Measurements from ENCODE around the gene PTGER4.
"Not testable (repeated sequence)": the region's sequence is repeated elsewhere in the genome, so short reads cannot be mapped to it uniquely, and the experiment has no call there.

The PTGER4 gene

DNA sequence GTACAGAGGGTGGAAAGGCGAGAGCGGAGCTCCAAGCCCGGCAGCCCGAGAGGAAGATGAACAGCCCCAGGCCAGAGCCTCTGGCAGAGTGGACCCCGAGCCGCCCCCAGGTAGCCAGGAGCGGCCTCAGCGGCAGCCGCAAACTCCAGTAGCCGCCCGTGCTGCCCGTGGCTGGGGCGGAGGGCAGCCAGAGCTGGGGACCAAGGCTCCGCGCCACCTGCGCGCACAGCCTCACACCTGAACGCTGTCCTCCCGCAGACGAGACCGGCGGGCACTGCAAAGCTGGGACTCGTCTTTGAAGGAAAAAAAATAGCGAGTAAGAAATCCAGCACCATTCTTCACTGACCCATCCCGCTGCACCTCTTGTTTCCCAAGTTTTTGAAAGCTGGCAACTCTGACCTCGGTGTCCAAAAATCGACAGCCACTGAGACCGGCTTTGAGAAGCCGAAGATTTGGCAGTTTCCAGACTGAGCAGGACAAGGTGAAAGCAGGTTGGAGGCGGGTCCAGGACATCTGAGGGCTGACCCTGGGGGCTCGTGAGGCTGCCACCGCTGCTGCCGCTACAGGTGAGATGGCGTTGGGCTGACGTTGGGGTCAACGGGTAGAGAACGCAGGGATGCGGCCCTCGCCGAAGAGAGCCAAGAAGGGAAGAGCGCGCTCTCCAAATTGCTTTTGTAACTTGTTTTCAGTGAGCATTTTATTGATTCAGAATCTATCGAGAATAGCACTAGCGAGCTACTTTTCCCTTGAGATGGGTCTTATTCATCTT lies at the start of gene PTGER4:
Gene PTGER4, plus strand, starts transcription at position 3 of the 769 bp plus-strand sequence. CDS start 1,079 bp downstream, outside the sequence.
- no peak for DNase-seq (ENCODE audit: low spot score)
- FAIRE-seq, result no peak

- no peak for DNase-seq (ENCODE audit: low spot score)
- no peak for FAIRE-seq
These were observed 49.6 kb upstream of the PTGER4 start for GRCh38 chr5:40630126-40630525.

DNA sequence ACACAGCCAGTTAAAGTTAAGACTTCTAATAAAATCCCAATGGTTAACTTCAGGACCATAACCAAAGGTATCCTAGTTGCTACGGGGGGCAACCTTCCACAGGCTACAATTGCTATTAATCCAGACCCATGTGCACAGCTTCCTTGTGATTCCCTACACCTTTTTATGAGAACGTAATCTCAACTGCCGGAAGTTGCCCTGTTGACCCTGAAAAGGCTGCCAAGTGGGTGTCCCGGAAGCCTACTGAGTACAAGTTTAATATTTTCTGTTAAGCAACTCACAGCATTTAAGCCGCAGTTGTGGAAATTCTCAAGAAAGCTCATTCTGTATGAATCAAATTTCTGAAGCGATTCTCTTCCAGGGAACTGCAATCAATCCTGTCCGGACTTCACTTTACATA lies 48.5 kb upstream of the PTGER4 start:
- DNase-seq (ENCODE audit: low spot score) (no peak), FAIRE-seq (no peak)

GRCh38 chr5:40634154-40634553 lies 45.6 kb upstream of the PTGER4 start:
- FAIRE-seq, result no peak
- no peak for DNase-seq (ENCODE audit: low spot score)

GRCh38 chr5:40634593-40634992 lies 45.1 kb upstream of the PTGER4 start:
- DNase-seq (ENCODE audit: low spot score) (no peak), FAIRE-seq (no peak)

GRCh38 chr5:40639531-40639930 lies 40.2 kb upstream of the PTGER4 start:
- FAIRE-seq; DNase-seq (ENCODE audit: low spot score): not testable (repeated sequence)

- DNase-seq (ENCODE audit: low spot score), result no peak
- FAIRE-seq, result no peak
These were observed 33.4 kb upstream of the PTGER4 start for GRCh38 chr5:40646266-40646665.

DNA sequence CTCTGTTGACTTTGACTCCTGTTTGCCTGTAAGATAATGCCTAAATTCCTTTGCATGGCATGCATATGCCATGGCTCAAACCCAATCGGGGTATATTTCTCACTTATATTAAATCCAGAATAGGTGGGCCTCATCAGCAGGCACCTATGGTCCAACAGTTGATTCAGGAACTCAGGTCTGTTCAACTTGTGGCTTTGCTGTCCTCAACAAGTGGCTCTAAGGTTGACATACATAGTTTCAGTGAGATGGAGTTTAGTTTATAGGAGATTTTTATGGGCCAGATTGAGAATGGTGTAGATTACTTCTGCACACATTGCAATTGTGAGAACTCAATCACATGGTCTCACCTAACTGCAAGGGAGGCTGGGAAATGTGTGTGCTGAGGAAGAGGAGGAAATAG lies 31.6 kb upstream of the PTGER4 start:
- DNase-seq (ENCODE audit: low spot score) (no peak), FAIRE-seq (no peak)

GRCh38 chr5:40649463-40650030 lies 30.2 kb upstream of the PTGER4 start:
- DNase-seq (ENCODE audit: low spot score), result no peak
- no peak for FAIRE-seq

DNA sequence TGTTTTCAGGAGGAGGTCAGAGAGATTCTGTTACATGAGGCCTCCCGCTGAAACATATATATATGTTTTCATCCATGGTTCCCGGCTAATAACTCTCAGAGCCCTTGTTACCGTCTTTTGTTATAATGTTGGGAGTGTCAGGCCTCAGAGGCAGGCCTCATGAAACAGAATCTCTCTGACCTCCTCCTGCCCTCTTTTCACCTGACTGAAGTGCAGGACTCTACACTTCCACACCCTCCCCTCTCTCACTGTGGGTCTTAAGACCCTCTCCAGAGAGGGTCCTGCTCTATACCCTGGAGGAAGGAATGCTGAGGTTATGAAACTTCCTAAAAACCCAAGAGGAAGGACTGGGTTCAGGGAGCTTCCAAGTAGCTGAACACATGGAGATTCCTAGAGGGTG lies 28.5 kb upstream of the PTGER4 start:
- FAIRE-seq, result no peak
- DNase-seq (ENCODE audit: low spot score), result no peak

- no peak for FAIRE-seq
- no peak for DNase-seq (ENCODE audit: low spot score)
These were observed 27.1 kb upstream of the PTGER4 start for GRCh38 chr5:40652441-40653220.

DNA sequence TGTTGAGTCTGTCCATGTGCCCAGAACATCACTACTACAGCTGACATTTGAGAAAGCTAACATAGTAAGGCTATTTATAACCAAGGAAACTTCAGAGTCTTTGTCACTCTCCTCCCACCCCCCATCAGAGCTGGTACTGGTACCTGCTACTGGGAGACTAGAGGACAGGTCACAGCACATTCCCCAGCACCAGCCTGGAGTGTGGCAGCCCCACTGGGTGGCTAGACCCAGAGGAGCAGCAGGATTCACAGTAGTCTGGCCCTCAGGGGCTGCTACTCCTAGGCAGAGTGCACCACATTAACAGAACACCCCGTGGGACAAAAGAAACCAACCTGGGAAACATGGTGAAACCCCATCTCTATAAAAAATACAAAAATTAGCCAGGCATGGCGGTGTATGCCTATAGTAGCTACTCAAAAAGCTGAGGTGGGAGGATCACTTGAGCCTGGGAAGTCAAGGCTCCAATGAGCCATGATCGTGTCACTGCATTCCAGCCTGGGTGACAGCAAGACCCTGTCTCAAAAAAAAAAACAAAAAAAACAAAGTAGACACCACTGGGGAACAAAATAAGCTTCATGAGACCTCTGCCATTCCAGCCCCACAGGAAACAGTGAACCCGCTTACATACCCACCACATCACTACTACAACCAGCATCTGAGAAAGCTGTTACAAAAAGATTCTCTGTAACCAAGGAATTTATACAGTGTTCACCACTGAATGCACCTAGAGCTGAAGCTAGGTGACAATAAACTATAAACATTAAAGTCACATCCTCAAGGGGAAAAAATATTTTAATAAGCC lies 26.3 kb upstream of the PTGER4 start:
- FAIRE-seq (no peak), DNase-seq (ENCODE audit: low spot score) (no peak)

DNA sequence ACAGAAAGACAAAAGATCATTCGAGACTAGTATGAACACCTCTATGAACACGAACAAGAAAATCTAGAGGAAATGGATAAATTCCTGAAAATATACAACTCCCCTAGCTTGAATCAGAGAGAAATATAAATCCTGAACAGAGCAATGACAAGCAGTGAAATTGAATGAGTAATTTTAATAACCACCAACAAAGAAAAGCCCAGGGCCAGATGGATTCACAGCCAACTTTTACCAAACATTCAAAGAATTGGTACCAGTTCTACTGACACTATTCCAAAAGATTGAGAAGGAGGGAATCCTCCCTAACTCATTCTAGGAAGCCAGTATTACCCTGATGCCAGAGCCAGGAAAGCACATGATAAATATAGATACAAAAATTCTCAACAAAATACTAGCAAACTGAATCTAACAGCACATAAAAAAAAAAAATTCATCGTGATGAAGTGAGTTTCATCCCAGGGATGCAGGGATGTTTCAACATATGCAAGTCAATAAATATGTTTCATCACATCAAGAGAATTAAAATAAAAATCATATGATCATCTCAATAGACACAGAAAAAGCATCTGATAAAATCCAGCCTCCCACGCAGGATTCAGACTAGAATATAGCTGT lies 25.2 kb upstream of the PTGER4 start:
- DNase-seq (ENCODE audit: low spot score), result no peak
- no peak for FAIRE-seq

- no peak for FAIRE-seq
These were observed 24.6 kb upstream of the PTGER4 start for GRCh38 chr5:40655138-40655537.

GRCh38 chr5:40656091-40656490 lies 23.6 kb upstream of the PTGER4 start:
- not testable (repeated sequence) for FAIRE-seq; DNase-seq (ENCODE audit: low spot score)

More at GRCh38 chr5:40655138-40655537, 24.6 kb upstream of the PTGER4 start:
- DNase-seq (ENCODE audit: low spot score), result no peak

GRCh38 chr5:40656766-40657165 lies 22.9 kb upstream of the PTGER4 start:
- no peak for FAIRE-seq
- no peak for DNase-seq (ENCODE audit: low spot score)

DNA sequence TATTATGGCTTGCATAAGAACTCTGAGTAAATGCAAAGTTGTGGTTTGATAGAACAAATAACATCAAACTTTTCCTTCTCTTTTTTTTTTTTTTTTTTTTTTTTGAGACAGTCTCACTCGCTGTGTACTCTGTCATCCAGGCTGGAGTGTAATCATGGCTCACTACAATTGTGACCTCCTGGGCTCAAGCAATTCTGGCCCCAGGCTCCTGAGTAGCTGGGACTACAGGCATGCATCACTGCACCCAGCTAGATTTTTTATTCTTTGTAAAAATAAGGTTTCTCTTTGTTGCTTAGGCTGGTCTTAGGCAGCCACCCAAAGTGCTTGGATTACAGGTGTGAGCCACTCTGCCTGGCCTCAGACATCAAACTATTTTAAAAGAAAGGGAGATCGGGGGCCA lies 19.0 kb upstream of the PTGER4 start:
- FAIRE-seq (no peak), DNase-seq (ENCODE audit: low spot score) (no peak)

DNA sequence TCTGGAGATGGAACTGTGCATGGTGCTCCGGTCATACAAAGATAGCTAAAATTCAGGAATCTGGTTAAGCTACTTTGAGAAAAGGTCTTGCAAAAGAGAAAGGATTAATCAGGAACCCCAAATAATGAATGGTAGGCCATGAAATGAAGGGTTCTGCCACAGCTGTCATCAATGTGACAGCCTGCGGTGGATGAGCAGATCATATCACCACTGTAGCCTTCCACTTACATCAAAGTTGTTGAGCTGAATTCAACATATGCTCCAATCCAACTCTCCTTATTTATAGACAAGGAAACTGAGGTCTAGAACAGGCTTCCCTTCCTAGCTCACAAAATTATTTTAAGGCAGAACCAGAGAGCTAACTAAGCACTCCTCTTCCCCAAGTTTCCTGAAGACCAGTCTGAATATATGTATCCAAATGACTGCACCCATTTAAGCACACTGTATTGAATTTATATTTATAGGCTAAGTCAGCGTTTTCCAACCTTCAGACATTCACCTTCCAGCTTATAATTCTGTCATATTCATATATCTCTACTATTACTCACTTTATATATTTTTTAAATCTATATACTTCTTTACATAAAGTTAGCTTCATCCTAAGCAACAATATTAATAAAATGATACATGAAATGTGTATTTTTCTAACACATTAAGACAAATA lies 13.9 kb upstream of the PTGER4 start:
- FAIRE-seq (no peak), DNase-seq (ENCODE audit: low spot score) (no peak)

GRCh38 chr5:40666657-40667056 lies 13.1 kb upstream of the PTGER4 start:
- DNase-seq (ENCODE audit: low spot score), result no peak
- no peak for FAIRE-seq

DNA sequence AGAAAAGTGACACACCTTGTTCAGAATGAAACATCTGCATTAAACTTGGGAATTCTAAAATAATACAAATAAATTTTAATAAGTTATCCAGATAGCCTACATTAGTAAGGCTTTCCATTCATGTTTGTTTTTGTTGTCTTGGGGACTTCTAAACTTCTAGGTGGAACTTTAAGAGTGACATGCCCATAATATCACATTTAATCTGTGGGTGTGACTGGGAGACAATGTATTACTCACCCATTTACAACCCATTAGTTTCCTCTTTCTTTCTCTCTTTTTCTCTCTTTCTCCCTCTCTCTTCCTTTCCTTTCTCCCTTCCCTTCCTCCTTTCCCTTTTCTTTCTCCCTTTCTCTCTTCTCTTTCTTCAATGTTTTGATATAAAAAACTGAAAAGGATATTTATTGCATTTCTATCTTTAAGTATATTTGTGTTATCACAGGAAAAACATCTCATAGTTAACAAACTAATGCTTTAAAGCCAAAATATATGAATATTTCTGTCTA lies 12.5 kb upstream of the PTGER4 start:
- DNase-seq (ENCODE audit: low spot score), result no peak
- FAIRE-seq, result no peak

Measured in RCC 7860 (cell line).